ENCODE results near the gene ISX. TPM values are rescaled to one million over a fixed set of nuclear protein-coding genes. Genes with fewer than 3 reads are reported as not detected.

The ISX gene
- total and polyA plus RNA-seq, 9 donors: 0.05 to 3.4 (median 0.52) TPM; not detected in 6

DNA sequence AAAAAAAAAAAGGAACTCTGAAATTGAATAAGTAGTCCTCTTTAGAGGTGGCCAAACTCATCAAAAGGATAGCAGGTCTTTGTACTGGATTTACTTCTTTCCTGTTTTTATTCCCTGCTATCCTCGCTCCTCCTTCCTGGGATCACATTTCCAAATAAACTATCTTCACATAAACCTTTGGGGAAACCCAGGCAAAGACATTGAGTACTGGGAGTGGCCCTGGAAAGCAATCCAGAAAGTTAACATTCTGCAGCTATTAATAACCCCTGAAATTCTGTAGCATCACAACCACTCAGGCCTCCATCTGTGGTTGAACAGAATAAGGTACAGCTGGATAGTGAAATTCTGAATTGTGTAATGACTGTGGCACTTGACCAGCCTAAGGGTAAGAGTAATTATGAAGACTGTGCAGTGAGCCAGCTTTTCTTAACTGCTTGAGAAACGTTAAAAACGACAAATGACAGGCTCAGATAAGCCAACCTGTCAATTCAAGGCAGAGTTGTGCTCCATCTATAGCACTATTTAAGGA lies 58.8 kb downstream of the ISX start:
- peak; percentile 27 for DNase-seq
- H3K9me3 ChIP-seq (replicated peaks; ENCODE audit: control insufficient read depth, low read depth, low read length): no peaks in the 10 kb centered on the region
- H3K27me3 ChIP-seq (ENCODE audit: control insufficient read depth, insufficient read depth, low read length): no peaks in the 10 kb centered on the region
- H3K4me1 ChIP-seq (ENCODE audit: control insufficient read depth, insufficient read depth, low read length): no peaks in the 10 kb centered on the region
- H3K27ac ChIP-seq (ENCODE audit: low read length): no peak overlapping the region
- H3K4me3 ChIP-seq (ENCODE audit: low read length): no peak overlapping the region
- H3K36me3 ChIP-seq (ENCODE audit: control insufficient read depth, insufficient read depth, low read length): no peaks in the 10 kb centered on the region
- no CpG with 5 or more reads among the region's 3 CpGs for WGBS (ENCODE audit: insufficient coverage)

- no peaks in the 10 kb centered on the region for H3K4me1 ChIP-seq (ENCODE audit: control insufficient read depth, insufficient read depth, low read length)
- DNase-seq: no peak
- H3K36me3 ChIP-seq (ENCODE audit: control insufficient read depth, insufficient read depth, low read length): no peaks in the 10 kb centered on the region
- no peaks in the 10 kb centered on the region for H3K9me3 ChIP-seq (replicated peaks; ENCODE audit: control insufficient read depth, low read depth, low read length)
- 78% methylated on average over 6 of the region's 8 CpGs for WGBS (ENCODE audit: insufficient coverage)
- H3K27me3 ChIP-seq (ENCODE audit: control insufficient read depth, insufficient read depth, low read length): no peaks in the 10 kb centered on the region
- H3K27ac ChIP-seq (ENCODE audit: low read length): no peak overlapping the region
- H3K4me3 ChIP-seq (ENCODE audit: low read length): no peak overlapping the region
These were observed 61.0 kb downstream of the ISX start for GRCh38 chr22:35126993-35127392.

DNA sequence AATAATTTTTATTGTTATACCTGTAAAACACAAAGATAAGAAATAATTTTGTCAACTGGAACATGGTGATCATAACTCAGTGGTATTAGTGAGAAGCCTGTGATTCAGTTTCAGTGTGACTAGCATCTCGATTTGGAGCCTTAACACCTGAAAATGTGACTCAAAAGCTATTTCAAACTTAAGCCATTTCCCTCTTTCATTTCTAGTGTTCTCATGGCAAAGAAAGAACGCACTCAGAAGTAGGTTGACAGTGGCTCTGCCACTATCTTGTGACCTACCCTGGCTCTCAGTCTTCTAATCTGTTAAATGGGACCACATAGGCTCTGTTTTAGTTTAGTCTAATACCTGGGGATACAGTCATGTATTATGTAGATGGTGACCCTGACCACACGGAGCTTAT lies 62.7 kb downstream of the ISX start:
- Histone ChIP-seq H3K4me3 (ENCODE audit: low read length) (no peak overlapping the region), H3K4me1 (ENCODE audit: control insufficient read depth, insufficient read depth, low read length) (no peaks in the 10 kb centered on the region), H3K27ac (ENCODE audit: low read length) (no peak overlapping the region), H3K36me3 (ENCODE audit: control insufficient read depth, insufficient read depth, low read length) (no peaks in the 10 kb centered on the region), H3K27me3 (ENCODE audit: control insufficient read depth, insufficient read depth, low read length) (no peaks in the 10 kb centered on the region), H3K9me3 (replicated peaks; ENCODE audit: control insufficient read depth, low read depth, low read length) (no peaks in the 10 kb centered on the region)
- WGBS (ENCODE audit: insufficient coverage): 75% methylated on average over 1 of the region's 3 CpGs
- no peak for DNase-seq

GRCh38 chr22:35131525-35132000 lies 65.6 kb downstream of the ISX start:
- Histone ChIP-seq H3K9me3 (replicated peaks; ENCODE audit: control insufficient read depth, low read depth, low read length) (no peaks in the 10 kb centered on the region), H3K4me1 (ENCODE audit: control insufficient read depth, insufficient read depth, low read length) (no peaks in the 10 kb centered on the region), H3K4me3 (ENCODE audit: low read length) (no peak overlapping the region), H3K36me3 (ENCODE audit: control insufficient read depth, insufficient read depth, low read length) (no peaks in the 10 kb centered on the region), H3K27me3 (ENCODE audit: control insufficient read depth, insufficient read depth, low read length) (no peaks in the 10 kb centered on the region), H3K27ac (ENCODE audit: low read length) (no peak overlapping the region)
- 20% methylated on average over 3 of the region's 4 CpGs for WGBS (ENCODE audit: insufficient coverage)
- DNase-seq: no peak

DNA sequence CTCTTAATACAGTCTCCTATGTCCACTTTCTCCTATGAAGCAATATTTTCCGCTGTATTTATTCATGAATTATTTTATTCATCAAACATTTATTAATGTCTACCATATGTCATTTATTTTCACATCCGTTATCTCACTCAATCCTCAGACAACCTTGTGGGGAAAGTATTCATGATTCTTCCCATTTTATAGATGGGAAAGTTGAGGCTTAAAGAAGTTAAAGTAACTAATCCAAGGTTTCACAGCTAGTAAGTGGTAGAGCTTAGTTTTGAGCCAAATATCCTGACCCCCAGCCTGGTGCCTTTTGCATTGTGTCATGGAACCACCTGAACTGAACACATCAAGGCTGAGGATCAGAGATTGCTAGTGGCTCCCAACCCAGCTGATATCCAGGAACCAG lies 66.6 kb downstream of the ISX start:
- WGBS (ENCODE audit: insufficient coverage): no CpG with 5 or more reads among the region's 2 CpGs
- no peak overlapping the region for H3K4me3 ChIP-seq (ENCODE audit: low read length)
- no peak for DNase-seq
- no peak overlapping the region for H3K27ac ChIP-seq (ENCODE audit: low read length)
- H3K4me1 ChIP-seq (ENCODE audit: control insufficient read depth, insufficient read depth, low read length): no peaks in the 10 kb centered on the region
- H3K9me3 ChIP-seq (replicated peaks; ENCODE audit: control insufficient read depth, low read depth, low read length): no peaks in the 10 kb centered on the region
- H3K27me3 ChIP-seq (ENCODE audit: control insufficient read depth, insufficient read depth, low read length): no peaks in the 10 kb centered on the region
- no peaks in the 10 kb centered on the region for H3K36me3 ChIP-seq (ENCODE audit: control insufficient read depth, insufficient read depth, low read length)

DNA sequence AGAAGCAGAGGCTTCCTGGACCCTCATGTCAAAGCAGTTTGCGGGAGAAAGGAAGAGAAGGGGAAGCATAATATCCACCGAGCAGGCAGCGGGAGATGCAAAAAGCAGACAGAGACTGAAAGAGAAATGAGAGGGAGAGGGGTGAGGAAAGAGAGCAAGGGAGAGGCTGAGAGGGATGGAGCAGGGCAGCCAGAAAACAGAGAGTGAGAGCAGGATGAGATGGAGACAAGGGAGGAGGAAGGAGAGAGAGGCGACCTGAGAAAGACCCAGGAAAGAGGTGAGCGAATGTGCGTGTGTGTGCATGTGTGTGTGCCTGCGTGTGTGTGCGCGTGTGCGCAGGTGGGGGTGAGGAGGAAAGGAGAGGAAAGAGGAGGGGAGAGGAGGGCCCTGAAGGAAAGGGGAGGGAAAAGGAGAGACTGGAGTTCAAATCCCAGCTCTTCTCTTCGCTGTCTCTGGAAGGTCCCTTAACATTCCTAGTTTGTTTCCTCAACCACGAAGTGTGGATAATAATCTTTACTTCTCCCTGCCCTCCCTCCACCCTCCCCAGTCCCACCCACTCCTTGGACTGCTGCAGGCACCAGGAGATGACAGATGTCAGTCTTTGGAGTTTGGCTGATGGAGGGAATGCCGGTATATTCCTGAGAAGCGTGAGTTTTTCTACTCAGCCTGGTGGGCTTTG lies 67.9 kb downstream of the ISX start:
- no peak for DNase-seq
- Histone ChIP-seq H3K4me3 (ENCODE audit: low read length) (no peak overlapping the region), H3K27me3 (ENCODE audit: control insufficient read depth, insufficient read depth, low read length) (no peaks in the 10 kb centered on the region), H3K4me1 (ENCODE audit: control insufficient read depth, insufficient read depth, low read length) (no peaks in the 10 kb centered on the region), H3K27ac (ENCODE audit: low read length) (no peak overlapping the region), H3K36me3 (ENCODE audit: control insufficient read depth, insufficient read depth, low read length) (no peaks in the 10 kb centered on the region), H3K9me3 (replicated peaks; ENCODE audit: control insufficient read depth, low read depth, low read length) (no peaks in the 10 kb centered on the region)
- 52% methylated on average over 10 of the region's 14 CpGs for WGBS (ENCODE audit: insufficient coverage)

GRCh38 chr22:35134637-35135036 lies 68.7 kb downstream of the ISX start:
- 21% methylated on average over 8 of the region's 8 CpGs for WGBS (ENCODE audit: insufficient coverage)
- no peaks in the 10 kb centered on the region for H3K27me3 ChIP-seq (ENCODE audit: control insufficient read depth, insufficient read depth, low read length)
- no peak for DNase-seq
- H3K36me3 ChIP-seq (ENCODE audit: control insufficient read depth, insufficient read depth, low read length): no peaks in the 10 kb centered on the region
- no peaks in the 10 kb centered on the region for H3K4me1 ChIP-seq (ENCODE audit: control insufficient read depth, insufficient read depth, low read length)
- no peaks in the 10 kb centered on the region for H3K9me3 ChIP-seq (replicated peaks; ENCODE audit: control insufficient read depth, low read depth, low read length)
- no peak overlapping the region for H3K27ac ChIP-seq (ENCODE audit: low read length)
- no peak overlapping the region for H3K4me3 ChIP-seq (ENCODE audit: low read length)

GRCh38 chr22:35135165-35135564 lies 69.2 kb downstream of the ISX start:
- WGBS (ENCODE audit: insufficient coverage): no CpG with 5 or more reads among the region's 5 CpGs

More at GRCh38 chr22:35135165-35135564, 69.2 kb downstream of the ISX start:
- Histone ChIP-seq H3K4me3 (ENCODE audit: low read length) (no peak overlapping the region), H3K36me3 (ENCODE audit: control insufficient read depth, insufficient read depth, low read length) (no peaks in the 10 kb centered on the region), H3K9me3 (replicated peaks; ENCODE audit: control insufficient read depth, low read depth, low read length) (no peaks in the 10 kb centered on the region), H3K27ac (ENCODE audit: low read length) (no peak overlapping the region), H3K27me3 (ENCODE audit: control insufficient read depth, insufficient read depth, low read length) (no peaks in the 10 kb centered on the region), H3K4me1 (ENCODE audit: control insufficient read depth, insufficient read depth, low read length) (no peaks in the 10 kb centered on the region)
- DNase-seq: no peak

Other genes with a start within 250 kb of the ISX start
- 8.7 TPM for gene HMGXB4, start 191.3 kb downstream of the ISX start, total RNA-seq
- gene HMGXB4, start 191.3 kb downstream of the ISX start, polyA plus RNA-seq (ENCODE audit: insufficient read depth in 1 of 8, insufficient read length in 8 of 8, low replicate concordance in 1 of 8): 10 to 100 TPM; 13.2 to 20.3 (median 15.8) TPM
- gene TOM1, start 233.7 kb downstream of the ISX start, total RNA-seq: 25.6 TPM
- gene TOM1, start 233.7 kb downstream of the ISX start, polyA plus RNA-seq (ENCODE audit: insufficient read depth in 1 of 8, insufficient read length in 8 of 8, low replicate concordance in 1 of 8): 10 to 100 TPM; 26.8 to 34.9 (median 30.8) TPM